Measurements from ENCODE around the gene LCA5L. TPM values are rescaled to one million over a fixed set of nuclear protein-coding genes. Genes with fewer than 3 reads are reported as not detected.

LCA5L gene
- total RNA-seq, 4 donors from 2014 or later: 0.66 to 5.9 (median 1.9) TPM; not detected in 1

GRCh38 chr21:39452970-39453342, 7.4 kb upstream of the LCA5L start:
- no peaks in the 10 kb centered on the region for H3K36me3 ChIP-seq
- peak overlapping the region; percentile 63 to 92 (median 75) for H3K27ac ChIP-seq
- H3K27me3 ChIP-seq: no peaks in the 10 kb centered on the region
- no peak for DNase-seq (ENCODE audit: low spot score in 2 of 2)
- no peak for TF ChIP-seq POLR2A (IDR thresholded peaks at IDR 0.05)
- no peak for TF ChIP-seq CTCF (IDR thresholded peaks at IDR 0.05)
- TF ChIP-seq EP300 (IDR thresholded peaks at IDR 0.05): no peak
- H3K4me3 ChIP-seq: peak overlapping the region in 1 of 4 donors; percentile 41
- 42 to 51% methylated on average over 6 of the region's 6 CpGs for WGBS, 2 donors
- peaks cover 0 to 13% (median 6%) of the 10 kb centered on the region in 4 donors for H3K4me1 ChIP-seq
- no peaks in the 10 kb centered on the region for H3K9me3 ChIP-seq

- Histone ChIP-seq H3K27ac (peak overlapping the region; percentile 63 to 92 (median 75)), H3K4me3 (peak overlapping the region; percentile 13 to 41 (median 33)), H3K36me3 (no peaks in the 10 kb centered on the region), H3K9me3 (no peaks in the 10 kb centered on the region), H3K4me1 (peaks cover 0 to 13% (median 6%) of the 10 kb centered on the region in 4 donors), H3K27me3 (no peaks in the 10 kb centered on the region)
- TF ChIP-seq POLR2A (IDR thresholded peaks at IDR 0.05) (no peak), EP300 (IDR thresholded peaks at IDR 0.05) (peak in 1 of 2 donors; percentile 33)
- no peak for DNase-seq (ENCODE audit: low spot score in 2 of 2)
- WGBS, 2 donors: 31 to 38% methylated on average over 10 of the region's 10 CpGs
These were observed 6.8 kb upstream of the LCA5L start for GRCh38 chr21:39452207-39452969.

- Histone ChIP-seq H3K4me3 (peak within 1 kb of the TSS; percentile 13 to 41 (median 33)), H3K9me3 (no peaks in the 10 kb centered on the region), H3K27ac (peak within 1 kb of the TSS; percentile 63 to 92 (median 75)), H3K4me1 (peaks cover 0 to 14% (median 6%) of the 10 kb centered on the region in 4 donors), H3K27me3 (no peaks in the 10 kb centered on the region), H3K36me3 (no peaks in the 10 kb centered on the region)
- TF ChIP-seq POLR2A (IDR thresholded peaks at IDR 0.05): no peak
- no peak for TF ChIP-seq CTCF (IDR thresholded peaks at IDR 0.05)
- TF ChIP-seq EP300 (IDR thresholded peaks at IDR 0.05): no peak
- peak in 1 of 2 donors; percentile 31 for DNase-seq (ENCODE audit: low spot score in 2 of 2)
- 33 to 48% methylated on average over 13 to 15 of the region's 15 CpGs for WGBS, 2 donors
These were observed 6.0 kb upstream of the LCA5L start, which contains the start of gene SH3BGR for GRCh38 chr21:39451332-39452206. Gene SH3BGR, plus strand, starts transcription at chr21:39451970. Its CDS starts 127 bp downstream, at chr21:39452097.

- peaks cover 0 to 24% (median 11%) of the 10 kb centered on the region in 4 donors for H3K4me1 ChIP-seq
- no peak overlapping the region for H3K27ac ChIP-seq
- whole genome bisulfite sequencing, 2 donors: 97 to 100% methylated on average over 7 of the region's 7 CpGs
- no peak overlapping the region for H3K4me3 ChIP-seq
- no peak for DNase-seq (ENCODE audit: low spot score in 2 of 2)
- H3K36me3 ChIP-seq: no peaks in the 10 kb centered on the region
- no peak for TF ChIP-seq EP300 (IDR thresholded peaks at IDR 0.05)
- TF ChIP-seq CTCF (IDR thresholded peaks at IDR 0.05): no peak
- TF ChIP-seq POLR2A (IDR thresholded peaks at IDR 0.05): no peak
- no peaks in the 10 kb centered on the region for H3K9me3 ChIP-seq
- H3K27me3 ChIP-seq: no peaks in the 10 kb centered on the region
These were observed 1.7 kb upstream of the LCA5L start for GRCh38 chr21:39447264-39447663.

- no peak for DNase-seq (ENCODE audit: low spot score in 2 of 2)
- Histone ChIP-seq H3K27me3 (no peaks in the 10 kb centered on the region), H3K36me3 (no peaks in the 10 kb centered on the region), H3K9me3 (no peaks in the 10 kb centered on the region), H3K27ac (peak overlapping the region in 3 of 4 donors; percentile 83 to 92 (median 89)), H3K4me3 (peak overlapping the region; percentile 66 to 92 (median 84)), H3K4me1 (peaks cover 0 to 19% (median 4%) of the 10 kb centered on the region in 4 donors)
- 11 to 13% methylated on average over 14 to 15 of the region's 15 CpGs for WGBS, 2 donors
- TF ChIP-seq CTCF (IDR thresholded peaks at IDR 0.05) (no peak), EP300 (IDR thresholded peaks at IDR 0.05) (no peak), POLR2A (IDR thresholded peaks at IDR 0.05) (no peak)
These were observed 977 bp downstream of the LCA5L start for GRCh38 chr21:39444421-39445180.

Data from tibial nerve (tissue), 4 donors.